NOMO-1 (cell line): ENCODE data around the gene ELK3.

Source experiments
- DNase-seq, 2 experiments: peaks; one replicate each; lab custom pipeline; 2025; ENCODE audit not compliant: unreplicated experiment in 2 of 2; lab: John Stamatoyannopoulos, UW

Gene ELK3

DNA sequence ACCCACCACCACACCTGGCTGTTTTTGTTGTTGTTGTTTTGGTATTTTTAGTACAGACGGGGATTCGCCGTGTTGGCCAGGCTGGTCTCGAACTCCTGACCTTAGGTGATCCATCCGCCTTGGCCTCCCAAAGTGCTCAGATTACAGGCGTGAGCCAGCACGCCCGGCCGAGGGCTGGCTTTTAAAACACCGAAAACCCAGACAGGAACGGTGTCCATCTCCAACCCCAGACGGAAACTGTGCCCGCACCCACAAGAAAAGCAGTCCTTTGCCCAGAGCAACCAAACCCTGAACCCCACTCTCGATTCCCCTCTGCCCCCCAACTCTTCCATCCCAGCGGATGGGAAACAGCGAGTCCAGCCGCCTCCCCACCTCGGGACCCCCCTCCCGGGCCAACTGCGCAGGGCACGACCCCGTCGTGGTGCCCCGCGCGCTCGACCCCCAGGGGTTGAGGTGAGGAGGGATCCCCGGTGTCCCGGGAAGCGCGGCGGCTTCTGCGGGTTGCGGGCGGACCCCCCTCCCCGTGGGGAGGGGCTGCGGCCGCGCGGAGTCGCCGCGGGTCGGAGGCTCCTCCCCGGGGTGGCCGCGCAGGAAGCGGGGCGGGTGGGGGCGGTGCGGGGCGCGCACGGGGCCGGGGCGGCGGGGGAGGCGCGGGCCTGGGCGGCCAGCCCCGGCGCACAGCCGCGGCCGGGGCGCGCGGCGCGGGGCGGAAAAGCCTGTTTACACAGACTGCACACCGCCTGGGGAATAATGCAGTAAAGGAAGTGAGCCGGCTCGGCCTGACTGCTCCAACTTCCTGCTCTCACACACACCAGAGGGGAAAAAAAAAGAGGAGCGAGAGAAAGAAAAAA, at the start of gene ELK3:
ELK3 (plus strand) TSS at position 651 of the 851 bp plus-strand sequence.
- DNase-seq, result peak; percentile 43 to 54

- DNase-seq, result no peak
These were observed 47.4 kb upstream of the ELK3 start for GRCh38 chr12:96146747-96147146.

GRCh38 chr12:96150442-96150841, 43.7 kb upstream of the ELK3 start:
- no peak for DNase-seq

GRCh38 chr12:96152164-96152563, 42.0 kb upstream of the ELK3 start:
- no peak for DNase-seq

GRCh38 chr12:96153131-96153725, 40.9 kb upstream of the ELK3 start:
- no peak for DNase-seq

DNA sequence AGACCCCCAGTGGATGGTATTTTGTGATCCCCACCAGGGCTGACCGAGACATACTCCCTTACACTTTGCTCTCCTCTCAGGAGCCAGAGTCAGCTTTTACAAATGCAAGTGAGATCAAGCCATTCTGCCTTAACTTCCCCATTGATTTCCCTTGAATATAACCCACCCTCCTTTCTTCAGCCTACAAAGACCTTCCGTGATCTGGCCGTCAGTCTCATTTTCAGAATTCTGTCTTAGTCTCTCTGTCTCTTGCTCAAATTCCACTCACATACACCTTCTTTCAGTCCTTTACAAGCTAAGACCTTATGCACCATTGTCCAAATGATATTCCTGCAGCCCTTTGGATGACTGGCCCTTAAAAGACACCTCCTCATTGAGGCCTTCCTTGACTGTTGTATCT, 39.0 kb upstream of the ELK3 start:
- DNase-seq, result no peak

DNA sequence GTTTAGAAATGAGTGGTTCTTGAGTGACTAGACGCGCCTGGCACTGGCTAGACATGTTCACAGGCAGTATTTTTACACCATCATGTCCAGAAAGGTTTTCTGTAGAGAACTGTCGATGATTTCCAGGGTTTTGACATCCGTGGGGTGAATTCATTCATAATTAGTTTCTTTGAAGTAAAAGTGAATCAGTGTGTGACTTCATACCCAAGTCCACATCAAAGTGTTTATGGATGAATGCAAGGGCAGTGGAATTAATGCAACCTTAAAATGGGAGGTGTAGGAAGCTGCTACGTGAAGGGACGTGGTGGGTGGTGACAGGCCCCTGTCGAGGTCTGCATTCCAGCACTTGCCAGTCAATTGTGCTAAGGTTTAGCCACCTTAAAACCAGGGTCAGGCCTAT, 38.4 kb upstream of the ELK3 start:
- no peak for DNase-seq

- no peak for DNase-seq
These were observed 38.0 kb upstream of the ELK3 start for GRCh38 chr12:96156211-96156610.

DNA sequence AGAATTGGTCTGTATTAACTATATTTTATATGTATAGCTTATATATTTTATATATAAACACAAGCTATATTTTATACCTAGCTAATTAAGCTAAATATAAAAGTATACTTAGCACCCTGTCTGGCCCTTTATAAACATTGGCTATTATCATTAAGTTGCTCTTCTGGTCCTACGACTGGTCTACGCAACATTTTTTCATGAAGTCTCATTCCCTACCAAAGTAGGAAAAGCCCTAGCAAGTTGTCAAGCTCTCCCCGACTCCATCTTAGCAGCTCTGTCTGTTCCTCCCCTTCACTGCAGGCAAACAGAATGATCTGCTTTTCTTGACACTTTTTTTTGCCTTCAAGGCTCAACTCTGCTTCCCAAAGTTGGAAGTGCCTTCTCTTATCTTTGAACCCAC, 36.7 kb upstream of the ELK3 start:
- no peak for DNase-seq

DNA sequence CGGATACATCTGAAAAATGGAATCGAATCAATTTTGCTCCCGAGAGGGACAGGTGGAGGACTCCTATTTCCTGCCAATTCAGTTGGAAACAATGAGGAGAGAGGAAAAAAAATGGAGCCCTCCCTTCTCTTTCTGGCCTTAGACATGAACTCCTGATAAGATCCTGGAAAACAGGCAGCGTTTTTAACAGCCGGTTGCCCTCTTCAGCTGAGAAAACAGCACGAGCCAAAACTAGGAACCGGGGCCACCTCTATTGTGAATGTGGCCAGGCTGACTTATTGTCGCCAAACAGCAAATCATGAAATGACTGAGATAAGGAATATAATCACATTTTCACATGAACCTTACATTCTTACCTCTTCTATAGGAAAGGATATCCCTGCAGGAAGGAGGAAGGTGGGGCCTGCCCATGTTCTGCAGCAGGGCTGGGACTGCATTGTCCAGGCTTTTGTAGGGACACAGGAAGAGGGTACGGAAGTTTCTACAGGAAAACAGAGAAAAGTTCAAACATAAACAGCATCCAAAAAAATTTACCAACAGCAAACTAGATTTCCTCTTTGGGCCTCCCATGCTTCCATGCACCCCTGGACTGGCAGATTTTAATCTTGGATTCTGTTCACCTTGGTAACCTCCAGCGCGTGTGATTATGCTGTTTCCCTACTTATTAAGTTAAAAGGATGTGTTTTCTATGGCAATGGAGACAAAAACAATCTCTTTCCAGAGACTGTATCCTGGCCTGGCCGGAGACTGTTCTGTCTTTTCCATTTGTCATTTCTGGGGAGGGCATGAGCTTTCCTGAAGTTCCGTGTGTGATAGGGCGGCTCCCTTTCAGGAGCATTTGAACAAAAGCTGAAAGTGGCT, 29.0 kb upstream of the ELK3 start:
- DNase-seq, result no peak

DNA sequence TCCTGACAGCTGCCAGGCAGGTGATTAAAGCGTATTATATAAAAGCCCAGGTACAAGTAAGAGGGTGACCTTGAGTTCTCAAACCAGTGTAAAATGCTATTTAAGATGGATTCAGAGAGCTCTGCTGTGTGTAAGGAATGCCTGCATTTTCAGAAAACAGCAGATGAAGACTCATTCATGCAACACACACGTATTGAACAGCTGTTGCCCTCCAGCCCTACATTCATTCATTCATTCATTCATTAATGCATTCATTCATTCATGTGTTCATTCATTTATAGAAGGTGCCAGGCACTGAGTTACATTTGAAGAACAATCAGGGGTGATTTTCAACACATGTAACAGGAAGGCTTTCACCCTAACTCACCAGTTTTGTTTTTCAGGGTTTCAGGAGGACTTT, 27.4 kb upstream of the ELK3 start:
- no peak for DNase-seq

- DNase-seq, result no peak
These were observed 26.7 kb upstream of the ELK3 start for GRCh38 chr12:96167492-96167891.

GRCh38 chr12:96170328-96170727, 23.8 kb upstream of the ELK3 start:
- no peak for DNase-seq

DNA sequence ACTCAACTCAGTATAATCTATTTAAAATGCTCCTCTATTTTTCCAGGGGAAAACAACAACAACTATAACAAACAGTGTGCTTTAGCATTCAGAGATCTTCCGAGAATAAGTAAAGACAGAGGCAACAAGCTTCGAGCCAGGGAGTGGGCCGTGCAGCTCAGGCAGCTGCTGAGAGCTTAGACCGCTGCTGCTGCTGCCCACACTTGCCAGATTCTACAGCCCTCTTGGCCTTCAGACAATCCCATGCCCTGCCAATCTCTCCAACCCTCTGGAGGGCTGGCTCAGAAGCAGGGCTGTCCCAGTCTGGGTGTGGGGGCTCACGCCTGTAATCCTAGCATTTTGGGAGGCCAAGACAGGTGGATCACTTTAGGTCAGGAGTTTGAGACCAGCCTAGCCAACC, 23.4 kb upstream of the ELK3 start:
- DNase-seq, result no peak

GRCh38 chr12:96171905-96172304, 22.3 kb upstream of the ELK3 start:
- no peak for DNase-seq

GRCh38 chr12:96172981-96173380, 21.2 kb upstream of the ELK3 start:
- DNase-seq, result no peak

DNA sequence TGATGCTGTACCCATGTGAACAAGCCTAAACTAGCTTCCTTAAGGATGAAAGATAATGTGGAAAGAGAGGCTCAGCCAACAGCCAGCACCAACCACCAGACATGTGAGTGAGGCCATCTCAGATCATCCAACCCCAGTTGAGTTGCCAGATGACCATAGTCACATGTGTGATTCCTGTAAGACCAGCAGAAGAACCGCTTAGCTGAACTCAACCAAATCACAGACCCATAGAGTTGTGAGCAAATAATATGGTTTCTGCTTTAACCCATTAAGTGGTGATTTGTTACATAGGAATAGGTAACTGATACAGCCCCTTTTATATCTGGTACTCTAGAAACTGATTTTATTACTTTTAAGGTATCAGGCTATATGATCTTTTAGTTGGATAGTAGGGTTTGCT, 17.6 kb upstream of the ELK3 start:
- DNase-seq, result no peak

DNA sequence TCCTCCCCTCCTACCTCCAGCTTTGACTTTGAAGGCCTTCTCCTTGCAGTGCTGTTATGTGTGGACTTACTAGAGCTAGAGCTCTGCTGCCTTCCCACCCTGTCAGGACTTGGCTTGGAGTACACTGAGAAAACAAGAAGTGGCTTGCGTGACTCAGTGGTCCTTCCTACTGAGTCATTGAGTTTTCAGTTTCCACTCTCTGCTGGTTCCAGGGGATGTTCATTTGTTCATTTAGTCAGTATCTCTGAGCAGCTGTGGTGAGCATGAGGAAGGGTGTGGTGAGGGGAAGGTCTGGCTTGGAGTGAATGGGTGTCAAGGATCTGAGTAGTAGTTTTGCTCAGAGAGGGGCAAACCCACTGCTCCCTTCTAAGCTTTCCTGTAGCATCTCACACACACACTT, 17.2 kb upstream of the ELK3 start:
- DNase-seq, result peak; percentile 80 to 95

DNA sequence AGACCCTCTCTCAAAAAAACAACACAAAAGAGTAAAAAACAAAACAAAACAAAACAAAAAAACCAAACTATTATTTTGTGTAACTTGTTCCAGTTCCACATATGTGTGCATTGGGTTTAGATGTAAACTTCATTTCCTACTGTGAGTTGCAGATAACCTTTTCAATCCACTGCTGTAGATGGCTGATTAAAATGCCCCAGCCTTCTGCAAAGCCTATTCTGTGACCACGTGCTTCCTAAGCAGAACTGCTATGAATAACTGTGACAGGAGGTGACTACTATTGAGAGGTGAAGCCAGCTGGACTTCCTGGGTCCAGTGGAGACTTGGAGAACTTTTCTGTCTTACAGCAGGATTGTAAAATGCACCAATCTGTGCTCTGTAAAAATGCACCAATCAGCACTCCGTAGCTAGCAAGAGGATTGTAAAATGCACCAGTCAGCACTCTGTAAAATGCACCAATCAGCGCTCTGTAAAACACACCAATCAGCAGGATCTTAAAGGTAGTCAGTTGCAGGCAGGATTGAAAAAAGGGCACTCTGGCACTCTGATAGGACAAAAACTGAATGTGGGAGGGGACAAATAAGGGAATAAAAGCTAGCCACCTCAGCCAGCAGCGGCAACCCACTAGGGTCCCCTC, 10.3 kb upstream of the ELK3 start:
- DNase-seq, result no peak

DNA sequence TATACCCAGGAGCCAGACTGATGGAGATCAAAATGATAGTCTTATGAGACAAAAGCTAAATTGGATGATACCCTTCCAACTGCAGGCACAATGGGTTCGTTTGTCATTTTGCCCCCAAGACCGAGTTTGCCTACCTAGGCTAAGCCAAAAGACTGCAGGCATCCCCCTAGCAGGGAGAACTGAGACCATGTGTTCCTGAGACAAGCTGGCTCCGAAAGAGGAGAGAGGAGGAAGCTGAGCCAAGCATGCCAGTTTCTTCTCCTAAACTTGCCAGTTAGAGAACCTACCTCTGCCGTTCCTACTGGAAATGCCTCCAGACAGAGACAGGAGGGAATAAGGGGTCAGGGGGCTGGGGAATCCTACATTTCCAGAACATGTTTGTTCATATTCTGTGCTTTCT, 8.3 kb upstream of the ELK3 start:
- no peak for DNase-seq
